NCI-H187 treated with DMSO at 0.1 percent for 48 hours (cell line): ENCODE measurements around the gene PLIN4.

Source experiments
- DNase-seq: peaks from one replicate; lab custom pipeline; 2025; lab: John Stamatoyannopoulos, UW

The PLIN4 gene

DNA sequence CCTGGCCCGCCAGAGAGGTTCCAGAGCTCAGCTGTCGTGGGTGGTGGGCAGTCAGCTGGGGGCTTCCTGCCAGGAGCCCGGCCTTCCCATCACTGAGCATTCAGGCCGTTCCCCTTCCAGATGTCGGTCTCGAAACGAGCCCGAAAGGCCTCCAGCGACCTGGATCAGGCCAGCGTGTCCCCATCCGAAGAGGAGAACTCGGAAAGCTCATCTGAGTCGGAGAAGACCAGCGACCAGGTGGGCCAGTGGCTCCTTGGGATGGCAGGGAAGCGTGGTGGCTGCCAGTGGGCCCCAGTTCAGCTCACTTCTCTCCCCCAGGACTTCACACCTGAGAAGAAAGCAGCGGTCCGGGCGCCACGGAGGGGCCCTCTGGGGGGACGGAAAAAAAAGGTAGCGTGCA is 26.8 kb downstream of the PLIN4 start:
- DNase-seq: no peak

DNA sequence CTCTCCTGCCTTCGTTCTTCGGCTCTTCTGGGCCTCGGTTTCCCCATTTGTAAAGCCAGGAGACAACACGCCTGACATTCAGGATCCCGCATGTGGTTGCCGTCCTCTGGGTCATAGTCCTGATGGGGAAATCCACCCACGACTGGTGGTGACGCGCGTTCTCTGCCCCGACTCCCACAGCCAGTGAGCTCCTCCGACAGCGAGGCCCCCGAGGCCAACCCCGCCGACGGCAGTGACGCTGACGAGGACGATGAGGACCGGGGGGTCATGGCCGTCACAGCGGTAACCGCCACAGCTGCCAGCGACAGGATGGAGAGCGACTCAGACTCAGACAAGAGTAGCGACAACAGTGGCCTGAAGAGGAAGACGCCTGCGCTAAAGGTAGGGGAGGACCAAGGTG is 29.8 kb downstream of the PLIN4 start:
- DNase-seq: no peak

DNA sequence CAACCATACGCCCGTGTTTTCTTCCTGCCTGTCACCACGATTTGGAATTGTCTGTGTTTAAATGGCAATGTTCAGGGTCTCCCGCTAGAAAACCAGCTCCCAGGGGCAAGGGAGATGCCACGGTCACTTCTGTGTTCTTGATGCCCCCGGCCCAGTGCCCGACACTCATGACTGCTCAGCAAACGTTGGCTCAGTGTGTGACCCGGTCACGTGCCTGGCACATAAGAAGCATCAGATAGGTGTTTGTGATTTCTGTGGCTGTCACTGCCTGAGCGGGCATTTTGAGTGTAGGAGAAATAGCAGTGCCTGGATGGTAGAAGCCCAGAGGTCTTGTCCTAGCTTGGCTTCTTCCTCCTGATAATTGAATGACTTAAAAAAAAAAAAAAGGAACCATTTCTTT is 30.7 kb downstream of the PLIN4 start:
- no peak for DNase-seq

DNA sequence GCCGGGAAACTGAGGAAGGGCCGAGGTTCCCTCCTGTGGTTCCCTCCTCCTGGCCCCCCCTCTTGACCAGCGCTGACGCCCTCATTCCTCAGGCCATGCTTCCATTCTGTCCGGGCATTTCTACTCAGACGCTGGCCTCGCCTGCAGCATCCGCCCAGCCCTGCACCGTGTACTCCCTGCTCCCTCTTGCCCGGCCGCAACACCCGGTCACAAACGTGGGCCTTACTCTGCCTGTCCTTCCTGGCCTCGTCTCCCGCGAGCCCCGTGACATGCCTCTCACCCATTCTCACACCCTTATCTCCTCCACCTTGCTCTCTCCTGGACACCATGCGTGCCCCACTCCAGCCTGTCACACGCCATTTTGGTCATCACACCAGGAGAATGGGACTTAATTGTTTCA is 34.9 kb downstream of the PLIN4 start:
- DNase-seq: no peak

DNA sequence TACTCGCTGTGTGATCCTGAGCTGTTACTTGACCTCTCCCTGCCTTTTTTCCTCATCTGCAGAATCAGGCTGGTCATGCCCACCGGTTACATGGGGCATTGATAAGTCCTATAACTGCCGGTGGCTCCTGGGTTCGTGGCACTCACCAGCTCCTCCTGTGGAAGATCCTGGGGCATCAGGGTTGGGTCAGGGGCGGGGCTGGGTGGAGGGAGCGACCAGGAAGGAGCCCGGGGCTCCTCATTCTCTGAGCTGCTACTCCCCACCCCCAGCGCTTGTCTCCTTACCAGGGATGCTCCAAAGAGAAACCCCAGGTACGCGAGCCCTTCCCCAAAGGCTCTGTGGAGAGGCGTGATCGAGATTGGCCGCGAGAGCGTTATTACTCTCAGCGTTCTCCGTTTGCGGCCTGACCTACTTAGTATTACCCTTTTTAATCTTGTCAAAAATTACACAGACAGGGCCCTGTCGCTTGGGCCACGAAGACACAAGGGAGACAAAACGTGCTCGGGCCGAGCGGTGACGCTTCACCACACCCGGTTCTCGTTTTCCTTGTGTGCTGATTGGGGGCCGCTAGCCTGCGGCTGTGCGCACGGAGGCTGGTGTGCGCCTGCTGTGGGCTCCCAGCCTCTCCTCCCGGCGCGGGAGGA is 35.4 kb downstream of the PLIN4 start:
- no peak for DNase-seq

DNA sequence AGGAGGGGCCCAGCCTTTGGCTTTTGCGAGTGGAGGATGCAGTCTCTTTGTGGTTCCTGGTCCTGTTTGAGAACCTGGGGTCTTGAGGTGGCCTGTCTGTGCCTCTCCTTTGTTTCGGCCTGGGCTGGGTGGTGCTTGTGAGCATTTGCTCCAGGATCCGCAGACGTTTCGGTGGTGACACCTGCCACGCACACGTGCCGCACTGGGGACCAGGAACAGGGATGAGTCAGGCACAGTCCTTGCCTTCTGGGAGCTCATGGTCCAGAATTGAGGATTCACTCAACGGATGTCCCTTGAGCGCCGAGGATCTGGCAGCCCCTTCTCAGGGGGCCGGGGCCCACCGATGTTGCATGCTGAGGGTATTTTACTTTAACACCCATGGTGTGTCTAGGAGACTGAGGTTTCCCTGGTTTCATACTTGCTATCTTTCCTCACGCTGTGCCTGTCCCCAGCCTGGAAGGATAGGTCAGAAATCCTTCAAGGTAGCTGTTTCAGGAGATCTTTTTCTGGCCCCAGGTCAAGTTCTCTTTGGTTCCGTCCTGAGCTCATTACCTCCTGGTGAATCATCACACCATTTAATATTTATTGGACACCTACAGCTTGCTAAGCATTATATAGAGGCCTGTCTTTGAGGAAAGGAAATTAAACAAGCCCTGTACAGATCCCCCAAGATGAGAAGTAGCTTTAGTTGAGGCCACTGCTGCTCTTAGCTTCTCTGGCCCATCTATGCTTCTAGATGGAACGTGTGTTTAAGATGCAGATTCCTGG is 41.1 kb downstream of the PLIN4 start:
- DNase-seq: no peak

DNA sequence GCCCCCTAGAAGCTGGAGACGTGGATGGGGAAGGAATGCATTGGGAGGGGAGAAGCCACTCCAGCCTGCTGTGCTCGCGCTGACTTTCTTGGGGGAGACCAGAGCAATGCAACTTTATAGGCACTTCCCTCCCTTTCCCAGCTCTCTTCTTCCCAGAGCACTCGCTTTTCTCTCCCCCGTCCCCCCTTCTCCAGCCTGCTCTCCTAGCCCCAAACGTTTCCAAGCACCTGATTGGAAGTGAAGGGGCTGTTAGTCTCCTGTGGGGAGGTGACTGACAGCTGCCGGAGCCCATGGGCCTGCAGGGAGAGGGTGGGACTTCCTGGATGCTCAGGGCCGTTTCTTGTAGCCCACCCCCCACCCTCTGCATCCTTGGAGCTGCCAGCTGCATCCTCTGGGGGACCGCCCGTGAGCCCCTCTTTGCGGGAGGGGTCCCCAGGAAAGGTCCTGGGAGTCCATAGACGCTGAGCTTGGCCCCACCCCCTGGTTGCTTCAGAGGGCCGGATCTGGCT is 43.7 kb downstream of the PLIN4 start:
- no peak for DNase-seq

DNA sequence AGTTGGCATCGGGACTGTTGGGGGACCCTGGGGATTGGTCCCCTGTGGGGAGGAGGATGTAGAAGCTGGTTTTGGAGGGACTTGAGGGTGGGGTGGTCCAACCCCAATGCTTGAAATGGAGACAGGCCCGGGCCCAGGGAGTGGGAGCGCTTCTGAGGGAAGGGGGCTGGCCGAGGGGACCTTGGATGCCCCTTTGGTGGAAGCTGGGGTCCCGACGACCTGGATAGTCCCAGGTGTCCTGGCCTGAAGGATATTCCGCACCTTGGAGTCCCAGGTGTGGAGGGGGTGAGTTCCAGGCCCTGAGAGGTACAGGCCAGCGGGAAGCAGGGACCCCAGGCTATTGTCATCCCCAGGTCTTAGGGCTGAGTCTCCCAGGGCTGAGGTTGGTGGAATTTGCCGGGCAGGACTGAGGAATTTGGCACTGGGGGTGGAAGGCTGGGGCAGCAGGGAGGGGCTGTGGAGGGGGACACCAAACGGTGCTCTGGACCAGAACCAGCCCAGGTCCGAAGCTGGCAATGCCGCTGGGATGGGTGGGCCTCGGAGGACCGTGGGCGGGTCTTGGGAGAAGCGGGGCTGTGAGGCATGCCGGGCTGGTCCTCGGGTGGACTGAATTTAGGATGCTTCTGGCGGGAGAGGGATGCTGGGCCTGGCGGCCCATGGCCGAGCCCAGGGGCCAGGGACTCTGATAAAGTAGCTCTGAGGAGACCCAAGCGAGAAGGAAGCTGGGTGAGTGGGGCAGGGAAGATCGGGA is 44.3 kb downstream of the PLIN4 start:
- DNase-seq: no peak

DNA sequence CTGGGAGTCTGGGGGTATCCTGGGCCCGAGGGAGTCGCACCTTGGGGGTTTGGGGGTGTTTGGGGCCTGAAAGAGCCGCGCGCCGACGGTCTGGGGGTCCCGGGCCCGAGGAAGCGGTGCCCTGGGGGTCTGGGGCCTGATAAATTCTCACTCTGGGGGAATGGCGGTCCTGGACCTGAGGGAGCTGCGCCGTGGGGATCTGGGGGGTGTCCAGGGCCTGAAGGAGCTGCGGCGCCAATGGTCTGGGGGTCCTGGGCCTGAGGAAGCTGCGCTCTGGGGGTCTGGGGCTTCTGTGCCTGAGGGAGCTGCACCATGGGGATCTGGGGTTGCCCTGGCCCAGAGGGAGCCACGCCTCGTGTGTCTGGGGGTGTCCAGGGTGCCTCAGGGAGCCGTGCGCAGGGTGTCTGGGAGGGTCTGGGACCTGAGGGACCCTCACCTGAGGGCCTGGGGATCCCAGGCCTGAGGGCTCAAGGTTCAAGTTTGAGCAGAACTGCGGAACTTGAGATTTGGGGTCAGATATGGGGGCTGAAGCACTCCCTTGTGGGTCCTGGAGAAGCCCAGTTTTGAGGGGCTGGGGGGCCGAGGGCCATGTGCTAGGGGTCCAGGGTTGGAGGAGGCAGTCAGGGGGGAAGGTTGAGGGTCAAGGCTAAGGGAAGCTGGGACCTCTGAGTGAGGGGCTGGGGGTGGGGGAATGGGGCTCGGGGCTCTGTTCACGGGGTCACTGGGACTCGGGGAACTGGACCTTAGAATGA is 45.1 kb downstream of the PLIN4 start:
- no peak for DNase-seq

DNA sequence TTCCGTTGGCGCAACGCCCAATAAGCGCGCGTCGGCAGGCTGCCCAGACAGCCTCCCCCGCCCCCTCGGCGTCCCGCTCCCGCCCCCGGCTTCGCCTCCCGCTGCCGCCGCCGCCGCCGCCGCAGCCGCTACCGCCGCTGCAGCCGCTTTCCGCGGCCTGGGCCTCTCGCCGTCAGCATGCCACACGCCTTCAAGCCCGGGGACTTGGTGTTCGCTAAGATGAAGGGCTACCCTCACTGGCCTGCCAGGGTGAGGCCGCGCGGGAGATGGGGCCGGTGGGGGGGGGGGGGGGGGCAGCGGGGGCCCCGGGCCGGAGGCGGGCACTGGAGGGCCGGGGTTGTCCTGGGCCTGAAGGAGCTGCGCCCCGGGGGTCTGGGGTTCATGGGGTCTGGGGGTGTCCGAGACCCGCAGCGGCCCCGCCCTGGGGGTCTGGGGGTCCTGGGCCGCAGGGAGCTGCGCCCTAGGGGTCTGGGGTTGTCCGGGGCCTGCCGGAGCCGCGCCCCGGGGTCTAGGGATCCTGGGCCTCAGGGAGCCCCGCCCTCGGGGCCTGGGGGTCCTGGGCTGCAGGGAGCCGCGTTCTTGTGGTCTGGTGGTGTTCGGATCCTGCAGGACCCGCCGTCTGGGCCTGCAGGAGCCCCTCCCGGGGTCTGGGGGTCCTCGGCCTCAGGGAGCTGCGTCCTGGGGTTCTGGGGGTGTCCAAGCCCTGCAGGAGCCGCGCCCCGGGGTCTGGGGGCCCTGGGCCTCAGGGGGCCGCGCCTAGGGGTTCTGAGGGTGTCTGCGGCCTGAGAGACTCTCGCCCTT is 45.9 kb downstream of the PLIN4 start, which contains the start of gene HDGFL2:
TSS of gene HDGFL2 (plus strand) at position 124 of the 801 bp plus-strand sequence. CDS start at position 178, 54 bp downstream.
- no peak for DNase-seq

DNA sequence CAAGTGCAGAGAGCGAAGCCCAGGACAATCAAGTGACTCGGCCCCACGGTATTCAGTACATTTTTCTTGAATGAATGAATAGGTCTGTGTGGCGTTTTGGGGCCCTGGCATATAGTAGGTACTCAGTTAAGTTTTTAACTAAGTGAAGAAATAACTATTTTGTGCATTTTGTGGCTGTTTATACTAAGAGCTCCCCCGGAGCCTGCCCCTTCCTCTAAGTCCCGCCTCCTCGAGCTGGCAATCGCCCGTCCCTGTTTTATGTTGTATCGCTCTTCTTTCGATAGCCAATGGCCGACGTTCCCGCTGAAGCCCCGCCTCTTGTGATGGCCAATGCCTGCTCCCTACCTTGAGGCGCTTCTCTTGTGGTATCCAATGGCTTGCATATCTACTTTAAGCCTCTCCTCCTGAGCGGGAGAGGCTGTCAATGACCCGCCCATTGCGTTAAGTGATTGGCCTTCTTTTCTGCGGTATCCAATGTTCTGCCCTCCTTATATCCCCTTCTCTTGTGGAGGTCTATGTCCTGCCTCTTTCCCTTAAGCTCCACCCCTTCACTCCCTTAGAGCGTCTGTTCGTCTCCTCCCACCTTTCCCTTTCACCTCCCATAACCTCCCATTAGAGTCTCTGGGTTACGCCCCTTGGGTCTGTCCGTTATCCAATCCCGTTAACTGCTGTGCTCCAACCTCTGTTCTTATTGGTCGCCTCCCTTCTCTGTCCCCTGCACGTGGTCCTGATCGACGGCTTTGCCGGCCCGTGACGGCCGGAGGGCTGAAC is 46.7 kb downstream of the PLIN4 start:
- DNase-seq: peak; percentile 100

DNA sequence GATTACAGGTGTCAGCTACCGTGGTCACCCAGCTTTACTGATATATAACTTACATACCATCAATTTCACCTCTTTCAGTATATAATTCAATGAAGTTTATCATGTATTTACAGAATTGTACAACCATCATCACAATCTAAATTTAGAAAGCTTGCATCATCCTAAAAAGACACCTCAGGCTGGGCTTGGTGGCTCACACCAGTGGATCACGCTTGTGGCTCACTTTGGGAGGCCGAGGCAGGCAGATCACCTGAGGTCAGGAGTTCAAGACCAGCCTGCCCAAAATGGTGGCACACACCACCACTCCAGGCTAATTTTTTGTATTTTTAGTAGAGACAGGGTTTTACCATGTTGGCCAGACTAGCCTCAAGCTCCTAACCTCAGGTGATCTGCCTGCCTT is 50.5 kb downstream of the PLIN4 start:
- no peak for DNase-seq

DNA sequence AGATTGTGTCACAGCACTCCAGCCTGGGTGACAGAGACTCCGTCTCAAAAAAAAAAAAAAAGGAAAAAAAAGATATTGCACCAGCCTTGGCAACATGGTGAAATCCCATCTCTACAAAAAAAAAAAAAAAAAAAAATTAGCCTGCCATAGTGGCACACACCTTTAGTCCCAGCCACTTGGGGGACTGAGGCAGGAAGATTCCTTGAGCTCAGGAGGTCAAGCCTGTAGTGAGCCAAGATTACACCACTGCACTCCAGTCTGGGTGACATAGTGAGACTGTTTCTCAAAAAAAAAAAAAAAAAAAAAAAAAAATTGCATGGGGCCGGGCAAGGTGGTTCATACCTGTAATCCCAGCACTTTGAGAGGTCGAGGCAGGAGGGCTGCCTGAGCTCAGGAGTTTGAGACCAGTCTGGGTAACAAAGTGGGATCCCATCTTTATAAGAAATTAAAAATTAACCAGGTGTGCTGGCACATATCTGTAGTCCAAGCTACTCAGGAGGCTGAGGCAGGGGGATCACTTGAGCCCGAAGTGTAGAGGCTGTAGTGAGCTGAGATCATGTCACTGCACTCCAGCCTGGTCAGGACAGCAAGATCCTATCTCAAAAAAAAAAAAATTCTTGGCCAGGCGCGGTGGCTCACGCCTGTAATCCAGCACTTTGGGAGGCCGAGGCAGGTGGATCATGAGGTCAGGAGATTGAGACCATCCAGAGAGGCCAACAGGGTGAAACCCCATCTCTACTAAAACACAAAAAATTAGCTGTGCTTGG is 53.3 kb downstream of the PLIN4 start:
- no peak for DNase-seq

DNA sequence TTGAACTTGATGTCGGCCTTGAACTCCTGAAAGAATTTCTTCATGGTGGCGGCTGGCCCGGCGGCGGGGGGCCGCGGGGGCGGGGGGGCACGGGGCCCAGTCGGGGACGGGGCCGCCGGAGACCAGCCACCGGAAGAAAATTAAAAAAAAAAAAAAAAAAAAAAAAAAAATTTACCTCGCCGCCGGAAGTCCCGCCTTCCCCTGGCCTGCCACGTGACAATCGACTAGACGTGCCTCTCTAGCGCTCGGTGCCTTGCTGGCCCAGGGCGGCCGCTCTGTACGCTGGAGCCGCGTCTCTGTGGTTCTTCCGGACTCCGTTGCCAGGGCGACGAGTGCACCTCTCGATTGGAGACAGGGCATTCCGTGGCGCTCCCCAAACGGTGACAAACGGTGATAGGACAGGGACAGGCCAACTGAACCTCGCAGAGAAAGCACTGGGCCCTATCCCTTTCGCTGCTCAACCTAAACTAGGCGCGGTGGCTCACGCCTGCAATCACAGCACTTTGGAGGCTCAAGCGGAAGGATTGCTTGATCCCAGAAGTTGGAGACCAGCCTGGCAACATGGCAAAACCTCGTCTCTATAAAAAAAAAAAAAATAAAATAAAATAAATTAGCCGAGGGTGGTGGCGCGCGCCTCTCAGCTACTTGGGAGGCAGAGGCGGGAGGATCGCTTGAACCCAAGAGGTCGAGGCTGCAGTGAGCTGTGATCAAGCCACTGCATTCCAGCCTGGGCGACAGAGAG is 60.5 kb downstream of the PLIN4 start, which contains the start of gene UBXN6:
TSS of gene UBXN6 (minus strand) at position 141 of the 742 bp plus-strand sequence. CDS start at position 44, 97 bp downstream.
- DNase-seq: peak; percentile 84

DNA sequence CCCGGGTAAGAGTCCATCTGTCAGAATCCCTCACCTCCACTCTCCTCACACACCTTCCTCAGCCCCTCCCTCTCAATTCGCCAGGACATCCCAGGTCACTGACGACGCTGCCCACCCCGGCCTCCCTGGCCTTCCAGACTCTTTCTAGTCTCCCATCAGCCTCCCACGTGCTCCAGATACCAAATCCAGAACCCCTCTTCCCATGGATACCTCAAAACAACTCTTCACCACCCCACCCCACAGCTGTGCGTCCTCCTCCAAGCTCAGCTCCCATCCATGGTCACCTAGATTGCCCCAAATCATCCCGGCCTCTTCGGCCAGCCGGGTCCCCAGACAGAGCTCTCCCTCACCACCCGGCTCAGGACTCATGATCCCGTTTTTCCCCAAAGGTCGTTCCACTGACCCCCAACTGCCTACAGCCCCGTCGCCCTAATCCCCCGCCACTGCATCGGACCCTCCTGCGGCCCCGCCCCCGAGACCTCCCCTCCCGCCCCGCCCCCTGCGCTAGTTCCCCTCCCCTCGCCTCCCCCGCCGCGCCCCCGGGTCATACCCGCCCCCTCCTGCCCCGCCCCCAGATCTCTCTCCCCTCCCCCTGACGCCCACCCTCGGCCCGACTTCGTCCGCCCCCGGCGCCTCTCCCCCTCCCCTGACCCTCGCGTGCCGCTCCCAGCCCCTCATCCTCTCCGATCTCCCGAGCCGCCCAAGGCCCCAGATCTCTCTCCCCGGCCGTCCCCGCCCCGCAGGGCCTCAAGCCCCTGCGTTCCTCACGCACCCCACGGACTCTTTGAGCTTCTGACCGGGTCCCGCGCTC is 61.2 kb downstream of the PLIN4 start:
- DNase-seq: no peak

DNA sequence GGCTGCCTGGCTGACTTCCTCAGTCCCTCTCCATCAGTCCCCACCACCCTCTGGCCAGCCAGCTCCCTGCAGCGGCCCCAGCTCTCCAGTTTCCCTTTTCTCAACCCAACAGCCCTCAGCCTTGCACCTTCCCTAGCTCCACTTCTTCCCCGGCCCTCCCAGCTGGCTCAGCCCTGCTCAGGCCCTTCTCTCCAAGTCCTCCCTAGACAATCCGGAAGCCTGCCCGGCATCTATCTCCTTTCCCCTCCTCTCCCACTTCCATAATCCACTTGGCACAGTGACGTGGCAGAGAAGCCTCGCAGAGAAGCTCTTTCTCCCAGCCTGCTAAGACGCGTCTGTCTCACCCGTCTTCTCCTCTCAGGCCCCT is 61.8 kb downstream of the PLIN4 start:
- DNase-seq: no peak

DNA sequence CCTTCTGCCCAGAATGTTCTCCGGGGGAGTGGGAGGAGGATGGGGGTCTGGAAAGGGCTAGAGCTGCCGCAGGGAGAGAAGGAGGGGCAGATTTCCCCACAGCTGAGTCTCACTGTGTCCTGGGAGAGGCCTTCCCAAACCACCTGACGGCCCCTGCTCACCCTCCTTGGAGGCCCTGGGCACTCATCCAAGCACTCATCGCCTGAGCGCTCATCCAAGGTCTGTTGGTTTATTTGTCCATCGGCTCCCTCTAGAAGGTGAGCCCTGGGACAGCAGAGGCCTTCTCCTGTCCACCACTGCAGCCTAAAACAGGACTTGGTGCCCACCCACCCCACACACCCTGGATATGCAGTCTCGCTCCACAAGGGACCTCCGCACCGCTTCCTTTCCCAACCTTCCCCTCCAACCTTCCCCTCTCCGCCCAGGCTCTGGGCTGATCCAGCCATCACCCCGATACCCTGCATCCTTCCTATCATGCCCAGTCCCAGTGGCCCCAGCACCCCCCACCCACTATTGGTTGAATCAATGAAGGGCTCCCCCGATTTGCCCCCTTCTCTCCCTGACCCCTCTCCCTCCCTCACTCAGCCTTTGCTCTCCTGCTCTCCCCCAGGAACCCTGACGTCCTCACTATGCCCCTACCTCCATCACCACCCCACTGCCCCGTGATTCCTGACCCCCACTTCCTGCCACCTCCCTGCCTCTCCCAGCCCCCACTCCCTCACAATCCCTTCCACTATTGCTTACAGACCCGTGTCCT is 62.4 kb downstream of the PLIN4 start:
- no peak for DNase-seq
